ENCODE measurements around the gene S100A3. TPM values are rescaled to one million over a fixed set of nuclear protein-coding genes. Genes with fewer than 3 reads are reported as not detected.
"Not testable (repeated sequence)": the region's sequence is repeated elsewhere in the genome, so short reads cannot be mapped to it uniquely, and the experiment has no call there.

The S100A3 gene
- total RNA-seq: 1 to 10 TPM in 1 of 2 donors, under 1 TPM in 1; 0.77 to 3.3 TPM
- long read RNA-seq: 0 reads

- DNase-seq (peak; percentile 87), ATAC-seq (peak; percentile 51 to 62)
- intact Hi-C loops (cut with DNase I): no loop called here
These were observed at the start of gene S100A3 for GRCh38 chr1:153548722-153549688. S100A3 (minus strand) TSS chr1:153549258; CDS start chr1:153548485, 773 bp downstream.

DNA sequence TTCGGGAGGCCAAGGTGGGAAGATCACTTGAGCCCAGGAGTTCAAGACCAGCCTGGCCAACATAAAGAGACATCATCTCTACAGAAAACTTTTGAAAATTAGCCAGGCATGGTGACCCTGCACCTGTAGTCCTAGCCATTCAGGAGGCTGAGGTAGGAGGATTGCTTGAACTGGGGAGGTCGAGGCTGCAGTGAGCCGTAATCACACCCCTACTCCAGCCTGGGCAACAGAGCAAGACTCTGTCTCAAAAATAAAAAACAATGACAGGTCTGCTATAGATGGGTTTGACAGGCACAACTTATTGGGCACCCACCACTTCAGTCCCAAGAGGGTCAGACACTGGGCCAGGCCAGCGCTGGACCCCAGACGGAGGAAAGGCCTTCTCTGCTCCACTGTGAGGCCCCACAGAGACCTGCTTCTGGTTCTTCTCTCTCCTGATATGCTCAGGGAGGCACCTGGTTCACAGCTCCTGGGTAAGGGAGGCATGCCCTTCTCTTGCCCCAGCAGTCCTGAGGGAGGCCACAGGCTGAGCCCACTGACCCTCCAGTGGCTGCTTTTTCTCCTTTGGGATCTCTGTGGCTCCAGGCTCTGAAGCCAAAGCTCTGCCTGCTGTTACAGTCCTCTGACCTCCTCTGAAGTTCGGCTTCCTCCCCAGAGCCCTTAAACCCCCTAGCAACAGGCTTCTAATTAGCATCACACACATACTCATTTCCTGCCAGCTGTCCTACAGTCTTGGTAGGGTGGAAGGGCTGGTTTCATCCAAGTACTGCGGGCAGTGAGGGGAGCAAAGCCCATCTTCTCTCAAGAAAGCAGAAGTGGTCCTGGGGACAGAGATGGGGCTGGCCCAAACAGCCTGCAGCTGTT lies 49.5 kb upstream of the S100A3 start:
- intact Hi-C loops (cut with DNase I): no loop called here
- peak; percentile 50 to 73 for ATAC-seq
- DNase-seq: no peak

DNA sequence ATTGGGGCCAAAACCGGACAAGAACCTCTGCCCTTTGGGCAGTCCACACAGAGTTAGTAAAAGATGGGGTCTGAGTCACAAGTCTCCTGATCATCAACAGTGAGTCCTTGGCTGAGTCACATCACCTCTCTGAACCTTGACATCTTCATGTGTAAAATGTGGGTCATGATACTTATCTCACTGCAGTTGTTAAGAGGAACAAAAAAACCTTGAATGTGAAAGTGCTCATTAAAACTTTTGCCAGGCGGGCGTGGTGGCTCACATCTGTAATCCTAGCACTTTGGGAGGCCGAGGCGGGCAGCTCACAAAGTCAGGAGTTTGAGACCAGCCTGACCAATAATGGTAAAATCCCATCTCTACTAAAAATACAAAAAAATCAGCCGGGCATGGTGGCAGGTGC lies 48.1 kb upstream of the S100A3 start:
- no peak for DNase-seq
- intact Hi-C loops (cut with DNase I): no loop called here
- no peak for ATAC-seq

DNA sequence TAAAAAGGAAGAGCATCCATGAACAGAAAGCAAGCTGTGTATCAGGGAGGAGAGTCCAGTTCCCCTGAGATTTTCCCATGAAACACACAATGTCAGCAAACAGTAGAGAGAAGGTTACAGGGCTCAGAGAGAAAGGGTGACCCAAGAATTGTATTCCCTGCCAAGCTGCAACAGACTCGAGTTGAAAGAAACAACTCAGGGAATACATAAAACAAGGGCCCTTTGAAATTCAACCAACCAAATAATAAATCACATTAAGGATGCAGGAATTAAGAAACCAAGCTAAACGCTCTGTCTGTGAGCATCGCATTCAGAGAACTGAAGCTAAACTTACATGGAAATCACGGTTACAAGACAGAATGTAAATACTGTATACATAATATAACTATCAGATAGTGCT lies 43.7 kb upstream of the S100A3 start:
- ATAC-seq: no peak
- intact Hi-C loops (cut with DNase I): no loop called here
- no peak for DNase-seq

DNA sequence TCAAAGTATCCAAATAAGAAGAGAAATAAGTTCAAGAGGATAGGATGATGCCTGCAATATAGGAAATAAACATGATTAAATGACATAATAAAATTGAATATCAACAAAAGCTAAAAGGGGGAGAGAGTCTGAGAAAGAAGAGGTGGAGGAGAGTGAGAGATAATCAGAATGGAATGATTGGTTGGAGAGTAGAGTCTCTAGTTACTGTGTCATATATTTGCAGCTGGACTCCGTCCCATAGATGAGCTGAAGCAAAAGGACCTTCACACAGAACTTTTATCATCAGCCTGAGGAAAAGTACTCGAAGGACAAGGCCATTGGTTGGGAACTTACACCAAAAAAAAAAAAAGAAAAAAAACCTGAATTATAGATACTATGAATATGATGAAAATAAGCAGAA lies 39.4 kb upstream of the S100A3 start:
- intact Hi-C loops (cut with DNase I): no loop called here
- DNase-seq (no peak), ATAC-seq (no peak)

GRCh38 chr1:153588033-153588432 lies 39.0 kb upstream of the S100A3 start:
- DNase-seq; intact Hi-C loops (cut with DNase I); ATAC-seq: not testable (repeated sequence)

DNA sequence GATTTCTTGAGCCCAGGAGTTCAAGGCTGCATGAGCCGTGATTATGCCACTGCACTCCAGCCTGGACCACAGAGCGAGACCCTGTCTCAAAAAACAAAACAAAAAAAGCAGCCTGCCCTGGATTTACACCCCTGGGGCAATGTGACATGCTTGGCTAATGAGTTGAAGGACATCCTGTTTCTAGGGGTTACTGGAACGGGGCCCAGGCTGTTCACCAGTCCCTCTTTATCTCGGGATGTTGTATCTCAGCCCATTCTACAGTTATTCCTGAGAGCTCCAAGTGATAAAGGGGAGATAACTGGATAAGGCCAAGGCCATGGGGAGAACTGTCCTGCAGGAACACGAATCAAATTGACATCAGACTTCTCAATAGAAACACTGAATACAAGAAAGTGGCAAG lies 38.3 kb upstream of the S100A3 start:
- intact Hi-C loops (cut with DNase I): no loop called here
- ATAC-seq (peak in 1 of 2 donors; percentile 81), DNase-seq (no peak)

- DNase-seq (no peak), ATAC-seq (no peak)
- intact Hi-C loops (cut with DNase I): no loop called here
These were observed 37.3 kb upstream of the S100A3 start for GRCh38 chr1:153586347-153586746.

DNA sequence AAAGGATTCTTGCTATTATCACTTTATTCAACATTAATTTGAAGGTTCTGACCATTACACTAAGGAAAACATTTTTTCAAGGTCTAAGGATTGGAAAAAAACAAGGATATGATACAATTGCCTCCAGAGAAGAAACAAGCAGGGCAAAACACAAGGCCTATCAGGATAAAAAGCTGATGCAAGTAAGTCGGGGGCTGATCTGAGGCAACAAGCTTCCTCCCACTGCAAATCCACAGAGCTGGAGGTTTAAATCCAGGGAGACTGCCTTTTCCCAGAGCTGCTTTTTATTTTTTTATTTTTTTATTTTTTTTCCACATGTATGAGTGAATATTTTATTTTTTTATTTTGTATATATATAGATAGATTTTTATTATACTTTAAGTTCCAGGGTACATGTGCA lies 35.9 kb upstream of the S100A3 start:
- ATAC-seq (no peak), DNase-seq (no peak)
- intact Hi-C loops (cut with DNase I): no loop called here

- ATAC-seq: no peak
- intact Hi-C loops (cut with DNase I): no loop called here
- DNase-seq: no peak
These were observed 34.9 kb upstream of the S100A3 start for GRCh38 chr1:153583976-153584375.

DNA sequence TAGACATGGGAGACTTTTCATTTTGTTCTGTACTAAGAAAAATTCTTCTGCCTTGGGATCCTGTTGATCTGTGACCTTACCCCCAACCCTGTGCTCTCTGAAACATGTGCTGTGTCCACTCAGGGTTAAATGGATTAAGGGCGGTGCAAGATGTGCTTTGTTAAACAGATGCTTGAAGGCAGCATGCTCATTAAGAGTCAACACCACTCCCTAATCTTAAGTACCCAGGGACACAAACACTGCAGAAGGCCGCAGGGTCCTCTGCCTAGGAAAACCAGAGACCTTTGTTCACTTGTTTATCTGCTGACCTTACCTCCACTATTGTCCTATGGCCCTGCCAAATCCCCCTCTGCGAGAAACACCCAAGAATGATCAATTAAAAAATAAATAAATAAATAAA lies 34.5 kb upstream of the S100A3 start:
- DNase-seq; ATAC-seq; intact Hi-C loops (cut with DNase I): not testable (repeated sequence)

GRCh38 chr1:153582836-153583235 lies 33.8 kb upstream of the S100A3 start:
- ATAC-seq; DNase-seq; intact Hi-C loops (cut with DNase I): not testable (repeated sequence)

GRCh38 chr1:153578936-153579335 lies 29.9 kb upstream of the S100A3 start:
- intact Hi-C loops (cut with DNase I): loop anchor here in 1 of 2 donors (10.0 kb wide), 1 partner anchor 86 kb away; no protein-coding TSS in a partner anchor
- DNase-seq: no peak
- ATAC-seq: no peak

GRCh38 chr1:153578490-153578889 lies 29.4 kb upstream of the S100A3 start:
- ATAC-seq (no peak), DNase-seq (no peak)
- intact Hi-C loops (cut with DNase I): loop anchor here in 1 of 2 donors (10.0 kb wide), 1 partner anchor 86 kb away; no protein-coding TSS in a partner anchor

- ATAC-seq (peak; percentile 42 to 93), DNase-seq (peak; percentile 26)
- intact Hi-C loops (cut with DNase I): loop anchor here in 1 of 2 donors (10.0 kb wide), 1 partner anchor 87 kb away; no protein-coding TSS in a partner anchor
These were observed 28.6 kb upstream of the S100A3 start for GRCh38 chr1:153577624-153578051.

- no peak for DNase-seq
- intact Hi-C loops (cut with DNase I): loop anchor here in 1 of 2 donors (10.0 kb wide), 1 partner anchor 88 kb away; no protein-coding TSS in a partner anchor
- ATAC-seq: no peak
These were observed 28.1 kb upstream of the S100A3 start for GRCh38 chr1:153577138-153577537.

- intact Hi-C loops (cut with DNase I): loop anchor here in 1 of 2 donors (10.0 kb wide), 1 partner anchor 89 kb away; no protein-coding TSS in a partner anchor
- ATAC-seq, DNase-seq: not testable (repeated sequence)
These were observed 26.4 kb upstream of the S100A3 start for GRCh38 chr1:153575497-153575896.

- DNase-seq, ATAC-seq: not testable (repeated sequence)
- intact Hi-C loops (cut with DNase I): loop anchor here in 1 of 2 donors (10.0 kb wide), 1 partner anchor 90 kb away; no protein-coding TSS in a partner anchor
These were observed 26.0 kb upstream of the S100A3 start for GRCh38 chr1:153575081-153575491.

DNA sequence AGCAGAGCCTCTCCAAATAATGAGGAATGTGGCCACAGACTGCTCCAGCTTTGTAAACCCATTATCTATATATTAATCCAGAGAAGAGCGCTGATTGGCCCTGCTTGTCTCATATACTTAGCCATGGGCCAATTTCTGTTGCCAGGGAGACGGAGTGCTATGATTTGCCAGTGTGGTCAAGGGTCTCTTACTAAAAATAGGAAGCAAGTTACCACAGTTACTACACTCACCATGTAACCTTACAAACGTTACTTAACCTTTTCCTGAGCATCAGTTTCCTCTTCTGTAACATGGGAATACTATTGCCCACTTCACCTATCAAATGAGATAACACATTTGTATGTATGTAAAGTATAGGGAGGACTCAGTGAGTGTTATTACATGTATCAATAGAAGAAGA lies 24.3 kb upstream of the S100A3 start:
- ATAC-seq (no peak), DNase-seq (no peak)
- intact Hi-C loops (cut with DNase I): loop anchor here in 1 of 2 donors (5.0 to 10.0 kb wide), 2 partner anchors 44 to 91 kb away; partner anchors contain the start of gene S100A14

All from left cardiac atrium (tissue), 4 donors.